ENCODE data around the gene PDZD2.

The PDZD2 gene

DNA sequence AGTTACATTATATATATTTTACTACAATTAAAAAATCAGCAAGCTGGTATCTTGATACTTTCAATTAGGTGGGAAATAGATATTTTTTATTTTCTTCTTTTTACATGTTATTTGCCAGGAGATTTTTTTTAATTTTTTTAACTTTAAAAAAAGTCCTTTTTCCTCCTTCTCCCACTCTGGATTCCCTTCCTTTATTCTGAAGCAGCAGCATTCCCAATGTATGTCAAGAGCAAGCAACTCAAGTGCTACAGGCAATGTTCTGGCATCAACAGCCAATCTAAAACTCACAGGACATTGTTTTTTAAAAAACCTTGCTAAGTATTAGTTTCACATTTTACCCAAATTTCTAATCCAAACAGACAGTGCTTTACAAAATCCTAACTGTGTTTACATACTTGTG, 493.8 kb downstream of the PDZD2 start:
- H3K9me2 ChIP-seq (replicated peaks; ENCODE audit: control insufficient read depth, low read length) = no peaks in the 10 kb centered on the region
- peaks cover 23% of the 10 kb centered on the region for H3K79me2 ChIP-seq (ENCODE audit: control insufficient read depth, low read length)
- H4K20me1 ChIP-seq (ENCODE audit: control insufficient read depth, insufficient read depth, low read depth, low read length) = no peaks in the 10 kb centered on the region
- no peaks in the 10 kb centered on the region for H3K9me3 ChIP-seq (ENCODE audit: control insufficient read depth, insufficient read depth, low read length)
- H3K4me1 ChIP-seq (ENCODE audit: control insufficient read depth, low read length) = no peaks in the 10 kb centered on the region
- TF ChIP-seq, protein P1, sequence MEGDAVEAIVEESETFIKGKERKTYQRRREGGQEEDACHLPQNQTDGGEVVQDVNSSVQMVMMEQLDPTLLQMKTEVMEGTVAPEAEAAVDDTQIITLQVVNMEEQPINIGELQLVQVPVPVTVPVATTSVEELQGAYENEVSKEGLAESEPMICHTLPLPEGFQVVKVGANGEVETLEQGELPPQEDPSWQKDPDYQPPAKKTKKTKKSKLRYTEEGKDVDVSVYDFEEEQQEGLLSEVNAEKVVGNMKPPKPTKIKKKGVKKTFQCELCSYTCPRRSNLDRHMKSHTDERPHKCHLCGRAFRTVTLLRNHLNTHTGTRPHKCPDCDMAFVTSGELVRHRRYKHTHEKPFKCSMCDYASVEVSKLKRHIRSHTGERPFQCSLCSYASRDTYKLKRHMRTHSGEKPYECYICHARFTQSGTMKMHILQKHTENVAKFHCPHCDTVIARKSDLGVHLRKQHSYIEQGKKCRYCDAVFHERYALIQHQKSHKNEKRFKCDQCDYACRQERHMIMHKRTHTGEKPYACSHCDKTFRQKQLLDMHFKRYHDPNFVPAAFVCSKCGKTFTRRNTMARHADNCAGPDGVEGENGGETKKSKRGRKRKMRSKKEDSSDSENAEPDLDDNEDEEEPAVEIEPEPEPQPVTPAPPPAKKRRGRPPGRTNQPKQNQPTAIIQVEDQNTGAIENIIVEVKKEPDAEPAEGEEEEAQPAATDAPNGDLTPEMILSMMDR (IDR thresholded peaks at IDR 0.05; ENCODE audit: low read depth, low read length, poor library complexity, severe bottlenecking) = no peak
- no peaks in the 10 kb centered on the region for H3K27me3 ChIP-seq (ENCODE audit: control insufficient read depth, low read length)
- H3K27ac ChIP-seq (ENCODE audit: low read depth, low read length) = no peak overlapping the region
- no peaks in the 10 kb centered on the region for H3F3A ChIP-seq (ENCODE audit: control insufficient read depth, insufficient read depth)
- no peak overlapping the region for H3K4me3 ChIP-seq (ENCODE audit: low read length)
- H3K36me3 ChIP-seq (ENCODE audit: control insufficient read depth, low read length) = peaks cover 47% of the 10 kb centered on the region
- H3K4me2 ChIP-seq (ENCODE audit: low read length) = no peak overlapping the region

DNA sequence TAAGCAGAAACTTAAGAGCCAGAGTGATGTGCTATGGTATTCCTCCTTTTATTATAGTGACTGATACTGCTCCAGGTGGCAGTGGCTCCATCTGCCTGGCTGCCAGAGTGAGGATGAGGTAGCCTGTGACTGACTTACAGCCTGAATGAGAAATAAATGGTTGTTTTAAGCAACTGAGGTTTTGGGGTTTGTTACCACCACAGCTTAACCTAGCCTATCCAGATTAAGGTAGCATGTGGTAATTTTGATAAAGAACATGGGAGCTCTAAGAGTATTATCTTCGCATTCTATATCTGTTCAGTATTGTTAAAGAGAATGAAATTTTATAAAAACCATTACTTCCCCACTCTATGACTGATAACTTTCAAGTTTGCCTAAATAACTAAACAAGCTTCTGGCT, 496.2 kb downstream of the PDZD2 start:
- Histone ChIP-seq H3K27me3 (ENCODE audit: control insufficient read depth, low read length) (no peaks in the 10 kb centered on the region), H3K9me2 (replicated peaks; ENCODE audit: control insufficient read depth, low read length) (no peaks in the 10 kb centered on the region), H3K79me2 (ENCODE audit: control insufficient read depth, low read length) (peaks cover 26% of the 10 kb centered on the region), H3K4me1 (ENCODE audit: control insufficient read depth, low read length) (no peaks in the 10 kb centered on the region), H3K9me3 (ENCODE audit: control insufficient read depth, insufficient read depth, low read length) (no peaks in the 10 kb centered on the region), H3K4me2 (ENCODE audit: low read length) (no peak overlapping the region), H3K36me3 (ENCODE audit: control insufficient read depth, low read length) (peaks cover 50% of the 10 kb centered on the region), H3K27ac (ENCODE audit: low read depth, low read length) (no peak overlapping the region), H4K20me1 (ENCODE audit: control insufficient read depth, insufficient read depth, low read depth, low read length) (no peaks in the 10 kb centered on the region), H3F3A (ENCODE audit: control insufficient read depth, insufficient read depth) (no peaks in the 10 kb centered on the region), H3K4me3 (ENCODE audit: low read length) (no peak overlapping the region)
- TF ChIP-seq, protein P1 (IDR thresholded peaks at IDR 0.05; ENCODE audit: low read depth, low read length, poor library complexity, severe bottlenecking) = no peak
- no peak for TF ChIP-seq EZH2phosphoT487 (IDR thresholded peaks at IDR 0.05; ENCODE audit: borderline replicate concordance, low read length)

DNA sequence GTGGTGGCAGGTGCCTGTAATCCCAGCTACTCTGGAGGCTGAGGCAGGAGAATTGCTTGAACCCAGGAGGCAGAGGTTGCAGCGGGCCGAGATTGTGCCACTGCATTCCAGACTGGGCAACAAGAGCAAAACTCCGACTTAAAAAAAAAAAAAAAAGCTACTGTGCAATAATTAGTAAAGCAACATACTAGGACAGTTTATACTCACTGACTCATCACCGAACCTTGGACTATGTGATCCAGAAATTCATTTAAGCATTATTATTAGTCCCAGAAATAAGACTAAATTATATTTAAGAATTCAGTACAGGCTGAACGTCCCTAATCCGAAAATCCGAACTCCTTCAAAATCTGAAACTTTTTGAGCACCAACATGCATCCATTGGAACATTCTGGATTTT, 497.4 kb downstream of the PDZD2 start:
- no peaks in the 10 kb centered on the region for H4K20me1 ChIP-seq (ENCODE audit: control insufficient read depth, insufficient read depth, low read depth, low read length)

More for the DNA sequence above, 497.4 kb downstream of the PDZD2 start:
- no peak overlapping the region for H3K27ac ChIP-seq (ENCODE audit: low read depth, low read length)
- H3K4me1 ChIP-seq (ENCODE audit: control insufficient read depth, low read length) = no peaks in the 10 kb centered on the region
- H3K9me2 ChIP-seq (replicated peaks; ENCODE audit: control insufficient read depth, low read length) = no peaks in the 10 kb centered on the region
- H3K27me3 ChIP-seq (ENCODE audit: control insufficient read depth, low read length) = no peaks in the 10 kb centered on the region
- TF ChIP-seq EZH2phosphoT487 (IDR thresholded peaks at IDR 0.05; ENCODE audit: borderline replicate concordance, low read length) = no peak
- TF ChIP-seq, protein P1 (IDR thresholded peaks at IDR 0.05; ENCODE audit: low read depth, low read length, poor library complexity, severe bottlenecking) = no peak
- H3K4me2 ChIP-seq (ENCODE audit: low read length) = no peak overlapping the region
- H3K9me3 ChIP-seq (ENCODE audit: control insufficient read depth, insufficient read depth, low read length) = no peaks in the 10 kb centered on the region
- no peaks in the 10 kb centered on the region for H3F3A ChIP-seq (ENCODE audit: control insufficient read depth, insufficient read depth)
- no peak overlapping the region for H3K4me3 ChIP-seq (ENCODE audit: low read length)
- peaks cover 25% of the 10 kb centered on the region for H3K79me2 ChIP-seq (ENCODE audit: control insufficient read depth, low read length)
- peaks cover 39% of the 10 kb centered on the region for H3K36me3 ChIP-seq (ENCODE audit: control insufficient read depth, low read length)

All from DOHH2 (cell line).